HG03457 (cell line): ENCODE data around the gene MAP3K6.

Experiments used
- ATAC-seq: cut with Tn5 transposase; IDR thresholded peaks from one replicate; pipeline ENCODE4 v1.9.1; 2021; ENCODE audit warnings: moderate number of reproducible peaks; ENCODE audit not compliant: unreplicated experiment

The MAP3K6 gene

DNA sequence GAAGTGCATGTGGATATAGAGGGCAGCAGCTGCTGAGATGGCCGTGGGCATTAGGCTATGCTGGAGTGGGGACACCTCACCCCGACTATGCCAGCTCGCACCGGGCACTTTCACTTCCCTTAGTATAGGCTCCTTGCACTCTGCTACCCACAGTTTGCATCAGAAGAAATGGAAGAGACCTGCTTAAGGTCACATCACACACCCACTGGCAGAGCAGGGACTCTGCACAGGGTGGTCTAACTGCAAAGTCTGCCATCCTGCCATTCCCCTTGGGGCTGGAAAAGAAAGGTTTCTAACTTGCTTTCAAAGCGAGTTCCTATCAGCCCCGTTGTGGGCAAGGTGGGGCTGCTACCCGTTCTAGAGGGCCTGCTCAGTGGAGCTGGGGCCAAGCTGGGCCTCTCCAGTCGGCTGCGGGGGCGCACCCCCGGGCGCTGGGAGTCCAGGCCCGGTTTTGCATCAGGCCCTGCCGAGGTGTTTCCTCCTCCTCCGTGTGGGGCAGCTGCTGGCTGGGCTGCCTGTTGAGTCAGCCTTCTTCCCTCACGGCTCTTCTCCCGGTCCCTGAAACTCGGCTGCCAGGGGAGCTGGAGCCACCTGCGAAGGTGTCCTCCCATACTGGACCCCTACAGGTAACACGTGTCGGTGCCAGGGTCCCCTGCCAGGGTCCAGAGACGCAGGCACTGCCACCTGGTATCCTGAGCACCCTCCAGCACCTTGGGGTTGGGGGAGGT is 25.1 kb downstream of the MAP3K6 start, which contains the start of gene SYTL1:
Gene SYTL1, plus strand, starts transcription at position 498 of the 728 bp plus-strand sequence. CDS start 3,313 bp downstream, outside the sequence.
- no peak for ATAC-seq

DNA sequence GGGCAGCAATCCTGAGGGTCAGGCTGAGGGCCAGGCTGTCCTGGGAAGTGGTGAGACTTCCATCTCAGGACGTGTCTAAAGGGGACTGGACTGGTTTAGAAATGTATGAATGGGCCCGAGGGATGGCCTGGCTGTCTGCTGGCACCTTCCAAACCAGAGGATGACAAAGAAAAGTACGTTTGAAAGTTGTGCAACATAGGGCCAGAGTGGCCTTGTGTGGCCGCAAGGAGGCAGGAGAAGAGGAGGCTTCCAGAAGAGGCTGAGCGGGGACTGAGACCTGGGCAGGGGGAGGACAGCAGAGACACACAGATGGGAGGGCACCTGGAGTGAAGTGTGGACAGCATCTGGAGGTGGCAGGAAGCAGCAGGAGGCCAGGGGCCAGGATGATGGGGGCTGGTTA is 27.5 kb downstream of the MAP3K6 start:
- no peak for ATAC-seq

DNA sequence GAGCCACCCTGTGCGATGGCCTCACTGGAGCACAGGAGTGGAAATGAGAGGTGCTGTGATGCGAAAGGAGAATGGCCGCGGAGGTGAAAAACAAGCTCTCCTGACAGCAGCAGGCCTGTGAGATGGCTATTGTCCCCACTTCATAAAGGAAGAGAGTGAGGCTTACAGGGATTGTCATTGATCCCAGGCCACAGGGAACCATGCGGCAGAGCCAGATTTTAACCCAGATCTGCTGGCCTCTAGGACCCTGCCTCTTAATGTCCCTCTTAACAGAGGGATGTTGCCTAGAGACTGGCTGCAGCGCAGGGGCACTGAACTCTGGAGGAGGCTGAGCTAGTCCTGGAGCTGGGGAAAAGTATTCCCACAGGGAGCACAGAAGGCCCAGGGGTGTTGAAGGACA is 28.0 kb downstream of the MAP3K6 start:
- ATAC-seq = no peak

DNA sequence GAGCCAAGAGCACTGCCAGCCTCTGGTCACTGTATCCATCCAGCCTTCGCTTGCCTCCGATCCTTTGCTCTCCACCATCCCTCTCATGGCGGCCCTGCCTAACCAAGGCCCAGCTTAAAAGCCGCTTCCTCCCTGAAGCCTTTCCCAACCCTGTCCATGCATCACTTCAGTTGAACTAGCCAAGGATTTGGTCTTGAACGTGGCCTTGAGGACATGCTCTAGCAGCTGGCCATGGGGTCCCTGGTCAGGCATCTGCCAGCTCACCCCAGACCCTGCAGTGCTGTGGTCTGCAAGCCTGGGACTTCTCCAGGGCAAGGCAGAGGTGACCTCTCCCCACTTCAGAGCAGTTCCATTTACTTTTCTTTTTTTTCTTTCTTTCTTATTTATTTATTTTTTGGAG is 30.0 kb downstream of the MAP3K6 start:
- ATAC-seq = no peak

DNA sequence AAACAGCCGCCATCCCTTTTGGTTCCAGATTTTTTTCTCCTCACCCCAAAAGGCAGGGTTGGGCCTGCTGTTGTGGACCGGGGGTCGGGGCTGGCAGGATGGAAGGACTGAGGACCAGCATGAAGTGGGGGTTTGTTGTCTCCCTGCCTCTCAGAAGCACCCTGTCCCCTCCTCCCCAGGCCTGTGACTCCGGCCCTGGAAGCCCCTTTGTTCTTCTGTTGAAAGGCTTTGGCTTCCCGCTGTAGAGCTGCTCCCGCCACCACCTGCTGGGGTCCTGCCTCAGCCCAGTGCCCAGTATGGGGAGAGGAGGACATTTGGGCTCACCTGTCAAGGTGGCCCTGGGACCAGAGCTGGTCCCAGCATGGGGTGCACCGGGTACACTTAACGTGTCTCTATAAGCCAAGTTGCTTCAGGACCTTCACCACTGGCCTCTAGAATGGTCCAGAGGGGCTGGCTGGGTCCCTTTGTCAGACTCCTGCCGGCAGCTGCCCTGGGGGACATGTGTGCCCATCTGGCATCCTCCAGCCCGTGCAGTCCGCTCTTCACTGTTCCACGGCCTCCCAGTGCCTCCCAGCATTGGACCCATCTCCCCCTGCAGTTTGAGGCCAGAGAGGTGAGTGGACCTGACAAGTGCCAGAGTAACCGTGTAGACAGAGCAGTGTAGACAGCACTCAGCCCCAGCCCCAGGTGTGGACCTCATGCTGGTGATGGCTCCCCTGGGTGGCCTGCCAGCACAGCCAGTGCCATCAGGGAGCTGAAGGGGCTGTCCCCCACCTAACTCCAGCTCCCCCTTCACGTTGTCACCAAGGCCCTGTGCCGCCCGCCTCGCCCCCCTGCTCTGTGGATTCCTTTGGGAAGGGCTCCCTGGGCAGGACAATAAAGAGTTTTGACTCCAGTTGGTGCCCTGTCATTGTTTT is 31.0 kb downstream of the MAP3K6 start:
- no peak for ATAC-seq

DNA sequence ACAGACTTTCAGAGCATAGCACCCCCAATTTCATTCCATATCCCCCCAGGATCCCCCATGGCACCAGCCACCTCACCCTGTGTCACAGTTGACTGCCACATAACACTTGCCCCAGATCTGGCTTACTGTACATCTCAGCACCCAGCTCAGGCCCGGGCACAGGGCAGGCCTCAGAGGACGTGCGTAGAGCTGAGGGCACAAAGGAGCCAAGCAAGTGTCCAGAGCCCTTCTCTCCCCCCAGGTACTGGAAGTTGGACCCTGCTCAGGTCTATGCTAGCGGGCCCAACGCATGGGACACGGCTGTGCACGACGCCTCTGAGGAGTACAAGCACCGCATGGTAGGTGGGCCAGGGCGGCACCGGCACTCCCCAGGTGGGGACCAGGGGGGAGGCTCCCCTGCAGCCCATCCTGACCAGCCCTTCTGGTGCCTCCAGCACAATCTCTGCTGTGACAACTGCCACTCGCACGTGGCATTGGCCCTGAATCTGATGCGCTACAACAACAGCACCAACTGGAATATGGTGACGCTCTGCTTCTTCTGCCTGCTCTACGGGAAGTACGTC is 33.0 kb downstream of the MAP3K6 start:
- no peak for ATAC-seq

DNA sequence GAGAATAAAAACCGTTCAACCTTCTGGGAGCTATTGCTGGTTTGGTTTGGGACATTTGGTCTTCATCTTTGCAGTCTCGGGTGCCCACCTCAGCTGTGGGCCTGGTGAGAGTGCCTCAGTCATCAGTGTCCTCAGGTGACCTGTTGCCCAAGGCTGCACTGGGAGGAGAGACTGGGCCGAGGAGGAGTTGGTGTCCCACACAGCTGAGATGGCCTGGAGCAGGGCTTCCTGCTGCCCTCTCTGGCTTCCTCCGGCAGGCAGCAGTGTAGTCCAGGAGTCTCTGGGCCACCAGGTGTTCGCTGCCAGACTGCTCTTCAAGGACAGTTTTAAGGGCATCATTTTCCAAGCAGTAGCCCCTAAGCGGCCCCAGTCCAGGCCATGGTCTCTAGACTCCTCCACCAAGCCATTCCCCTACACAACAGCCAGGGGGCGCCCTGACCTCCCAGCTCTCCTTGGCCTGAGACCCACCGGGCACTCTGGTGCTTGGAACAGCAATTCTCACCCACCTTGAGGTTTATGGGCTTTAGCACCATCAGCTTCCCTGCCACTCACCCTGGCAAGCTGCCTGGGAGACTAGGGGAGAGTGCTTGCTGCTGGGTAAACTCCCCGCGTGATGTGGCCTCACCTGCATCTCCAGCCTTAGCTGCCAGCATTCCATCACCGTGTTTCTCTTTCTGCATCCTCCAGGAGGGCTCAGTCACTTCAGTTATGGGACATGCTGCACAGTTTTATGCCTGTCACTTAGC is 34.1 kb downstream of the MAP3K6 start:
- no peak for ATAC-seq

DNA sequence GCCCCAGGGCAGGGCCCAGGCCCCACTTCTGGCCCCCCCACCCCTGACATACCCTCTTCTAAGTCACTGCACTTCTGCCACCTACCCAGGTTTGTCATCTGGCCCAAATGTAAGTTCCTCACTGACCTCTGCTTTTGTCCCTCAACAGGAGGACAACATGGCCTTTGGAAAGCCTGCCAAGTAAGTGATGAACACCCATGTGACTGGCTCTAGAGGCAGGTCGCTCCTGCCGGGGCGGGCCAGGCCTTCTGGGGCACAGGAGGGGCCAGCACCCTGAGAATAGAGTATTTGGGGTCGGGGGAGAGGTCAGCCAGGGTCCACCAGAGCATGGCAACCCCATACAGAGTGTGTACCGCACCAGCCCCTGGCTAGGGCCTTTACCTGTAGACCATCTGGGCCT is 34.8 kb downstream of the MAP3K6 start:
- ATAC-seq = no peak

DNA sequence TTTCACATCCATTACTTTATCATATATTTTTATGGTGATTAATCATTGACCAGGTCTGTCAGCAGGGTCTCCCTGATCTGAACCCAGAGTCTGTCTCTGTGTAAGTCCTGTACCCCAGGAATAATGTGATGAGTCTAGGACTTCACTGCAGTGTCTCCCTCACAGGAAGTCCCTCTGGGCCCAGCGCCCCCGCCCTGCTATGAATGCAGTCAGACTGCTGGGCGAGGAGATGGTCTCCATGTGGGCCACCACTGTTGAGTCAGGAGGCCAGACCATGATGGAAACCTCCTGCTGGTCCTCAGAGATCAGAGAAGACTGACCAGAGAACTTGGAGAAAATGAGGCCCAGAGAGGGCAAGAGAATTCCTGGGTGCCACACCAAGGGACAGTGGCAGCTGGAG is 35.3 kb downstream of the MAP3K6 start:
- ATAC-seq = no peak

DNA sequence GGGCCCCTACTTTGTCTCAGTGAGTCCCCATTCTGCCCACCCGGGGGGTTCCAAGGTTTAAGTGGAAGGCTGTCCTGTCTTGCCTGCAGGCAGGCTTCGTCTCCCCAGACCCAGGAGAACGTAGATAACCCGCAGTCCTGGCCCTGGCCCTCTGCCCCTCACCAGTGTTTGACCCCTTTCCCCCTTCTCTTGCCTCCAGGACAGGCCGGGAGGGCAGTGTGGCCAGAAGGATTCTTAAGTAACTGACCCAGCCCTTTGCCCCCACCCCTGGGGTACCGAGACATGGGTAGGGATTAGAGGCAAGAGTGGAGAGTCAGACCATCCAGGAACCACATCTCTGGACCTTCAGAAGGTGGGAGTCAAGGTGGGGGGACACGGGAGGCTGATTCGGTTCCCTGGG is 36.0 kb downstream of the MAP3K6 start:
- no peak for ATAC-seq

DNA sequence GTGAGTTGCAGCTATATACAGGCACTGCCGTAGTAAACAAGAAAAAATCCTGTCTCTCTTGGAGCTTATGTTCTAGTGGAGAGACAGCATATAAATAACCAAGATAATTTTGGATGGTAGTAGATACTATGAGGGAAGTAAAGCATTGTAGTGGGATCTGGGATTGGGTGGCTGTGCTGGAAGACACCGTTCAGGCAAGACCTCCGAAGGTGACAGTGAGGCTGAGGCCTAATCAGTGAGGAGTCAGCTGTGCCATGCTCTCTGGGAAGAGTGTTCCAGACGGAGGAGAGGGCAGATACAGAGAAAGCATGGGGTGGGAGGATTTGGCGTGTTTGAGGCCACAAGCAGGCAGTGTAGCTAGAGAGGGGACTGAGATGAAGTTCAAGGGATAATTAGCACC is 38.8 kb downstream of the MAP3K6 start:
- ATAC-seq = no peak

DNA sequence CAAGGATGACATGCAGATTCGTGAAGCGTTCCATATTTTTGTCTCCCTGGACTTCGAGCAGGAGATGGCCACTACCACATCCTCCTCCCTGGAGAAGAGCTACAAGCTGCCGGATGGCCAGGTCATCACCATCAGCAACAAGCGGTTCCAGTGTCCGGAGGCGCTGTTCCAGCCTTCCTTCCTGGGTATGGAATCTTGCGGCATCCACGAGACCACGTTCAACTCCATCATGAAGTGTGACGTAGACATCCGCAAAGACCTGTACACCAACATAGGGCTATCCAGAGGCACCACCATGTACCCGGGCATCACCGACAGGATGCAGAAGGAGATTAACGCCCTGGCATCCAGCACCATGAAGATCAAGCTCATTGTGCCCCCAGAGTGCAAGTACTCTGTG is 41.5 kb downstream of the MAP3K6 start:
- ATAC-seq = no peak

DNA sequence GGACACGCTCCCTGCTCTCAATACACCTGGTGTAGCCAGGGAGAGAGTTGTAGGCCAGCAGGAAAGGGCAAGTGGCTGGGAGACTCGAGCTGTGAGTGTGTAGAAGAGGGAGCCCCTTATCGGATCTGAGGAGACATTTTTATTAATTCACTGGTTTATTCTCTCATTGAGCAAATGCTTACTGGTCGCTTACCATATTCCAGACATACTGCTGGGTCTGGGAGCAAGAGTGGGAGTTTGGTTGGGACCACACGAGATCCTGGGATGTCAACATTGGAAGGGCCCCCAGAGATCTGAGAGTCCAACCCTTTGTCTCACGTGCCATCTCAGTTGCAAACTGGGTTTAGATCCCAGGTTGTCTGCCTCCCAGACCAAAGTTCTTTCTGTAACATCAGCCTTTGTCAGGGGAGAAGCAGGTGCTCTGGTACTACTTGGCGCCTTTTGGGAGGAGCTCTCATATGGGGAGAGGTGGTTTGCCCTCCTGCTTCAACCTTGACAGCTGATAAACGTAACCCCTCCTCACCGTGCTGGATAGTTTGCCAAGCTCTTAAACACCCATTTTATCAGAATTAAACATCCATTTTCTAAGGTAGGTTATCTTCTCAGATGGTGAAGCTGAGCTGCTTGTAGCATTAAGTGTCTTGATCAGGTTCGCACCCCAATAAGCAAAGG is 44.1 kb downstream of the MAP3K6 start:
- ATAC-seq = no peak

DNA sequence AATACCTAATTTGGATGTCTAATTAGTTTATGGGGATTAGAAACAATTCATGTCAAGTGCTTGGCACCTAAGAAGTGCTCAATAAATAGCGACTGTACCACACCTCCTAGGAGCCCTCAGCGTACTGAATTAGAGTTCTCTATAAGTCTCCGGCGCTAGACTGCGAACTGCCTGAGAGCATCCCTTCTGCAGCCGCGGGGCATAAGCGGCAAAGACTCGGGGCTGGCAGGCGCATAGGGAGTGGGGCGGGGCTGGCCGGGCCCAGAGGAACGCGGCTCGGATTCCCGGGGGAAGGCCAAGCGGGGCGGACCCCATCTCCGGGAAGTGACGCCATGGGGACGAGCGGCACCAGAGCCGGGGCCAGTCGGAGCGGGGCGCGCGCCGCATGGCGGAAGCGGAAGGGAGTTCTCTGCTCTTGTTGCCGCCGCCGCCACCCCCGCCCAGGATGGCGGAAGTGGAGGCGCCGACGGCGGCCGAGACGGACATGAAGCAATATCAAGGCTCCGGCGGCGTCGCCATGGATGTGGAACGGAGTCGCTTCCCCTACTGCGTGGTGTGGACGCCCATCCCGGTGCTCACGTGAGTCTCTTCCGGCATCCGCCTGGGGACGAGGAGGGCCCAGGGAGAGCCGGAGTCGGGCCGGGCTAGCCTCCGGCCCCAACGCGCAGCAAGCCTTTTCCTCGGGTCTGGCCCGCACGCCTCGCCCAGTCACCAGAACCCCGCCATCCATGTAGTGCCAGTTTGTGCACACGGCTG is 44.8 kb downstream of the MAP3K6 start, which contains the start of gene TMEM222:
Gene TMEM222, plus strand, starts transcription at position 351 of the 756 bp plus-strand sequence. Its CDS starts 35 bp downstream, at position 386.
- peak; percentile 73 for ATAC-seq

DNA sequence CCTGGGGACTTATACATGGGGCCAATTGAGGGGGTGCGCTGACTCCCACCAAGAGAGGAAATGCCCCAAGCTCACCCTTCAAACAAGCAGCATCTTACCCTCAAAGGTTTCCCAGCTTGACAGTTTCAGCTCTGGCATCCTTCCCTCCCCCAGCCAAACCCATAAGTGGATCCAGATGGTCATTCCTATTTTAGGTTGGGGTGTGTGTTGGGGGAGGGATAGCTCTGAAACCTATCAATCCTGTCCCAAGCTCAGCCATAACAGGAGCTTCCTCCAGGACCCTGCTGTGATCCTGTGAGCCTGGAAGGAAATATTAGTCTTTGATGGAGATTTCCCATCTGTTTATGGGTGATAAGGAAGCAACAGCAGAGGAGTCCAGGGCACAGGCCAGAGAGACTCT is 48.2 kb downstream of the MAP3K6 start:
- no peak for ATAC-seq

DNA sequence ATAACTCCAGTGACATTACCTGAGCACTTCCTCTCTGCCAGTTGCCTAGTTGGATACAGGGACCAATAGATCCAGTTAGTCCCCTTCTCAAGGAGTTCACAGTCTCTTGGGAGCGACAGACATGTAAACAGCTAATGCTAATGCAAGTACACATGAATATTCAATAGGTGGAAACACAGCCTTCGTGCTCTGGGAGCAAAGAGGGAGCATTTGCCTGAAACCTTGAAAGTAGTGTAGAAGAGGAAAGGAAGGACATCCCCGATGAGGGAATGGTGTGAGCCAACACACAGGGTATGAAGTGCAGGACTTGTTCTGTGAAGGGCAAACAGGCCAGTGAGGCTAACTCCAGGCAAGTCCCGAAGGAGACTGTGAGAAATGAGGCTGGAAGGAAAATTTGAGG is 48.6 kb downstream of the MAP3K6 start:
- ATAC-seq = no peak

DNA sequence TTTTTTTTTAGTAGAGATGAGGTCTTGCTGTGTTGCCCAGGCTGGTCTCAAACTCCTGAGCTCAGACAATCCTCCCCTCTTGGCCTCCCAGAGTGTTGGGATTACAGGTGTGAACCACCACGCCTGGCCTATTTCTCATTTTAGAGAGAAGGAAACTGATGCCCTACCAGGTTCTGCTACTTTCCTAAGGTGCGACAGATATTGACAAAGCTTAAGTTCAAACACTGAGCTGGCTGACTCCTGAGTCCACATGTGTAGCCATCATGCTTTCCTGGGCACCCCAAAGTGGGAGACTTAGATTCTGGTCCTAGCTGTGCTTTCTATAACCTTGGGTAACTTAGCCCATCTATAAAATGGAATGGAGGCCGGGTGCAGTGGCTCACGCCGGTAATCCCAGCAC is 49.9 kb downstream of the MAP3K6 start:
- no peak for ATAC-seq

DNA sequence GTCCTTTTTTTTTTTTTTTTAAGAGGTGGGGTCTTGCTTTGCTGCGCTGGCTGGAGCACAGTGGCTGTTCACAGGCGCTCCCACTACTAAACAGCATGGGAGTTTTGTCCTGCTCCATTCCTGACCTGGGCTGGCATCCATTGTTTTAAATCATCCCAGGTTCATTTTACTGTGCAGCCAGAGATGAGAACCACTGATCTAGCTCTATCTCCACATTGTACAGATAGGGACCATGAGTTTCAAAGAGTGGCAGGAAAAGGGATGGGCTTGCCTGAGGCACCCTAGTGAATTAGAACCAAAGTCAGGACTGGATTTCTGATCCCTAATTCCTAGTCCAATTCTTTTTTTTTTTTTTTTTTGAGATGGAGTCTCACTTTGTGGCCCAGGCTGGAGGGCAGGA is 52.0 kb downstream of the MAP3K6 start:
- no peak for ATAC-seq

DNA sequence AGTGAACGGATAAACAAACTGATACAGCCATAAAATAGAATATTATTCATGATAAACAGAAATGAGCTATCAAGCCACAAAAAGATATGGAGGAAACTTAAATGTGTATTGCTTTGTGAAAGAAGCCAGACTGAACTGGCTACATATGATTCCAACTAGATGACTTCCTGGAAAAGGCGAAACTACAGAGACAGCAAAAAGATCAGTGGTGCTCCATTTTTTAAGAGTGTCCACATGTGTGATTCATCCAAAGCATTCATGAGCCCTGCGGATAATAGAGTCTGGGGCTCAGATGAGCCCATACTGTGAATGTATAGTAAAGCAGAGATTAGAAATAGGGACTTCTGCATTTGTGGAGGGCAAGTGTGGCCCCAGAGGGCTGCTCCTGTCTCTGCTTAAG is 52.6 kb downstream of the MAP3K6 start:
- ATAC-seq = no peak
